ENCODE data around the gene SF1. TPM values are rescaled to one million over a fixed set of nuclear protein-coding genes. Genes with fewer than 3 reads are reported as not detected.

SF1 gene
- total and polyA plus RNA-seq, 2 of the 4 experiments (the other 2 are of a cell fraction): 56.8 to 88.0 TPM

GRCh38 chr11:64791781-64792291 lies 13.5 kb upstream of the SF1 start:
- POLR2A ChIA-PET (ENCODE audit: unreplicated experiment): interaction anchor here (0.6 kb wide), 1 partner anchor 9 kb away, joined by 4 read pairs; no protein-coding TSS in a partner anchor

More at GRCh38 chr11:64791781-64792291, 13.5 kb upstream of the SF1 start:
- Histone ChIP-seq H3K36me3 (ENCODE audit: control insufficient read depth, insufficient read depth, low read length) (peaks cover 28% of the 10 kb centered on the region), H2AK5ac (ENCODE audit: low read depth, low read length) (no peak overlapping the region), H2AK9ac (replicated peaks; ENCODE audit: low read depth, low read length, poor library complexity) (no peak overlapping the region), H2BK5ac (ENCODE audit: low read depth, low read length, poor library complexity, severe bottlenecking) (no peak overlapping the region), H3K23ac (ENCODE audit: low read depth, low read length) (no peak overlapping the region), H3K14ac (replicated peaks; ENCODE audit: low read depth, low read length) (no peak overlapping the region), H2BK120ac (ENCODE audit: low read depth, low read length) (no peak overlapping the region), H3K9me1 (ENCODE audit: insufficient read depth, low read length) (no peaks in the 10 kb centered on the region), H2AFZ (replicated peaks; ENCODE audit: low read length, poor library complexity) (no peak overlapping the region), H4K5ac (ENCODE audit: low read depth, low read length) (no peak overlapping the region), H3K56ac (ENCODE audit: extremely low read depth, insufficient read depth, low read length) (no peak overlapping the region), H4K8ac (ENCODE audit: low read depth in 2 of 2, low read length in 2 of 2) (no peak overlapping the region), H3K27ac (ENCODE audit: insufficient read depth, low read length) (no peak overlapping the region), H3K4ac (ENCODE audit: low read depth, low read length) (no peak overlapping the region), H3K79me1 (ENCODE audit: low read depth in 1 of 2, low read length in 2 of 2) (no peaks in the 10 kb centered on the region), H3K9me3 (ENCODE audit: control insufficient read depth, insufficient read depth, low read length) (no peaks in the 10 kb centered on the region), H4K91ac (ENCODE audit: insufficient read depth, low read depth, low read length) (no peak overlapping the region), H3K4me3 (ENCODE audit: insufficient read depth, low read depth, low read length) (no peak overlapping the region), H3K9ac (ENCODE audit: low read depth, low read length) (no peak overlapping the region), H3K4me2 (ENCODE audit: low read depth, low read length) (no peak overlapping the region), H3K27me3 (ENCODE audit: control insufficient read depth, insufficient read depth, low read length) (no peaks in the 10 kb centered on the region), H2BK15ac (ENCODE audit: low read depth, low read length) (no peak overlapping the region), H3K4me1 (ENCODE audit: control insufficient read depth, insufficient read depth, low read length) (no peaks in the 10 kb centered on the region), H3K18ac (ENCODE audit: low read depth, low read length) (no peak overlapping the region), H4K20me1 (ENCODE audit: insufficient read depth, low read length) (no peaks in the 10 kb centered on the region), H2BK20ac (ENCODE audit: low read depth, low read length) (no peak overlapping the region)
- CTCF ChIA-PET: no interaction called here
- dilution Hi-C loops (cut with HindIII; ENCODE audit: low sequenced_read_pairs, unreplicated experiment): no loop called here
- 100% methylated on average over 1 of the region's 14 CpGs; no CpG with 5 or more reads in 1 of the 2 experiments for WGBS, 2 experiments (ENCODE audit: extremely low coverage in 2 of 2, insufficient read length in 1 of 2)
- DNase-seq: no peak
- BruUV-seq (replicated peaks): no TSS peak
- TF ChIP-seq USF2 (IDR thresholded peaks at IDR 0.05; ENCODE audit: low read depth, low read length) (no peak), CHD1 (IDR thresholded peaks at IDR 0.05; ENCODE audit: low read depth, low read length) (no peak), CTCF (conservative IDR thresholded peaks at IDR 0.05; ENCODE audit: low read depth, low read length) (no peak), NFE2L2 (IDR thresholded peaks at IDR 0.05; ENCODE audit: low read depth, low read length) (no peak), BHLHE40 (IDR thresholded peaks at IDR 0.05; ENCODE audit: low read depth, low read length) (no peak), MXI1 (IDR thresholded peaks at IDR 0.05; ENCODE audit: borderline replicate concordance, low read depth, low read length) (no peak)
- intact Hi-C loops (cut with micrococcal nuclease): no loop called here
- in situ Hi-C loops (cut with MboI; ENCODE audit: low sequenced_read_pairs): no loop called here
- ATAC-seq (ENCODE audit: low read depth): no peak
